Measurements from ENCODE around the gene AKIRIN2. TPM values are rescaled to one million over a fixed set of nuclear protein-coding genes. Genes with fewer than 3 reads are reported as not detected.

Gene AKIRIN2
- 6.2 and 12.8 TPM in 2 replicates for total RNA-seq (ENCODE audit: low replicate concordance)

GRCh38 chr6:87701676-87702588 is at the start of gene AKIRIN2:
Gene AKIRIN2 (minus strand): TSS chr6:87702233. CDS start chr6:87701684, 549 bp downstream.

Other genes starting within 250 kb of the AKIRIN2 start
- 8.9 and 19.1 TPM in 2 replicates for gene SLC35A1, start 229.3 kb downstream of the AKIRIN2 start, total RNA-seq (ENCODE audit: low replicate concordance)
- gene RARS2, start 112.2 kb downstream of the AKIRIN2 start, total RNA-seq (ENCODE audit: low replicate concordance): 23.9 and 36.5 TPM in 2 replicates
- gene ORC3, start 112.1 kb downstream of the AKIRIN2 start, total RNA-seq (ENCODE audit: low replicate concordance): 12.6 and 15.9 TPM in 2 replicates

Measured in smooth muscle cell of the coronary artery (primary cell).